HEK293T (cell line): ENCODE measurements around the gene DARS1.

Source experiments
- CTCF ChIA-PET: fragments of 350-600 bp; formaldehyde crosslinking; extraction: SDS; loops from one replicate; lab custom pipeline; 2021; ENCODE audit warnings: antibody characterized with exemption, inconsistent platforms; lab: Yijun Ruan, JAX
- POLR2A ChIA-PET: fragments of 350-600 bp; formaldehyde crosslinking; extraction: SDS; loops from one replicate; lab custom pipeline; 2020; ENCODE audit warnings: antibody characterized with exemption, inconsistent platforms; lab: Yijun Ruan, JAX
- DNase-seq: peaks from one replicate; pipeline ENCODE4 v3.0.0; 2012; ENCODE audit warnings: mixed read lengths; ENCODE audit errors: extremely low spot score
- ARNT ChIP-seq: fragments of 450-650 bp; IDR thresholded peaks from 2 replicates; pipeline ENCODE4 v1.6.1; 2017; ENCODE audit warnings: mild to moderate bottlenecking
- BHLHE40 ChIP-seq: fragments of 450-650 bp; IDR thresholded peaks from 2 replicates; pipeline ENCODE4 v1.6.1; 2016; ENCODE audit warnings: mild to moderate bottlenecking, moderate library complexity, borderline replicate concordance
- CTBP1 ChIP-seq: fragments of 450-650 bp; IDR thresholded peaks from 2 replicates; pipeline ENCODE4 v1.6.1; 2016; ENCODE audit warnings: borderline replicate concordance
- ELF4 ChIP-seq: fragments of 450-650 bp; IDR thresholded peaks from 2 replicates; pipeline ENCODE4 v1.6.1; 2017; ENCODE audit warnings: antibody characterized with exemption
- FOXA1 ChIP-seq: fragments of 450-650 bp; IDR thresholded peaks from 2 replicates; pipeline ENCODE4 v1.6.1; 2016; ENCODE audit warnings: mild to moderate bottlenecking
- FOXK2 ChIP-seq: fragments of 450-650 bp; IDR thresholded peaks from 2 replicates; pipeline ENCODE4 v1.6.1; 2016; ENCODE audit warnings: mild to moderate bottlenecking
- FOXM1 ChIP-seq: fragments of 450-650 bp; IDR thresholded peaks from 2 replicates; pipeline ENCODE4 v1.6.1; 2017; ENCODE audit warnings: mild to moderate bottlenecking, borderline replicate concordance
- HDGF ChIP-seq: fragments of 450-650 bp; IDR thresholded peaks from 2 replicates; pipeline ENCODE4 v1.6.1; 2017; ENCODE audit warnings: antibody characterized with exemption, borderline replicate concordance
- L3MBTL2 ChIP-seq: fragments of 450-650 bp; conservative IDR thresholded peaks from 2 replicates; pipeline ENCODE4 v1.6.1; 2016; ENCODE audit warnings: mild to moderate bottlenecking
- LEF1 ChIP-seq: fragments of 450-650 bp; IDR thresholded peaks from 2 replicates; pipeline ENCODE4 v1.6.1; 2017; ENCODE audit warnings: mild to moderate bottlenecking, borderline replicate concordance
- NFRKB ChIP-seq: fragments of 450-650 bp; IDR thresholded peaks from 2 replicates; pipeline ENCODE4 v1.6.1; 2016; ENCODE audit warnings: mild to moderate bottlenecking, moderate library complexity
- SP1 ChIP-seq: fragments of 450-650 bp; IDR thresholded peaks from 2 replicates; pipeline ENCODE4 v1.6.1; 2017
- SUZ12 ChIP-seq: fragments of 450-650 bp; IDR thresholded peaks from 2 replicates; pipeline ENCODE4 v1.6.1; 2016; ENCODE audit warnings: mild to moderate bottlenecking
- TARDBP ChIP-seq: fragments of 450-650 bp; IDR thresholded peaks from 2 replicates; pipeline ENCODE4 v1.6.1; 2016
- ZNF384 ChIP-seq: fragments of 450-650 bp; IDR thresholded peaks from 2 replicates; pipeline ENCODE4 v1.6.1; 2016
- TF ChIP-seq, protein P1 (sequence below): fragments of 450-650 bp; IDR thresholded peaks from 2 replicates; pipeline ENCODE4 v1.6.1; 2016

The DARS1 gene

DNA sequence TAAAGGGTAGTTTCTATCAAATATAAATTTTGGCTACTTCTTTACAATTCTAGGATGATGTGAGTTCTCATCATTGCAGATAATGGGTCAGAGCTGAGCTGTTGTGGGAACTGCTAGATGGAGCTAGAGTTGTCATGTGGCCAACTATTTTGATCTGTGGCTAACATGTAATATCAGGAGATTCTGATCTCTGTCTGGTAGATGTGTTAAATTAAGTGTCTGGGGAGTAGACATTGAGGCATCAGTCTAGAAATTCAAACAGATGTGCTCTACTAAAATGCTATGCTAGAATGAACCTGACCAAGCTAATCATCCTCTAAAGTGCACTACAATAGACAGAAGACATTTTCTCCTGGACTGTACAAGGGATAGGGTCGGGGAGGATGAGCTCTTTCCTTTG, 30.3 kb upstream of the DARS1 start:
- CTCF ChIA-PET: interaction anchor here (0.7 kb wide), 1 partner anchor 19 kb away, joined by 4 read pairs; no protein-coding TSS in a partner anchor

DNA sequence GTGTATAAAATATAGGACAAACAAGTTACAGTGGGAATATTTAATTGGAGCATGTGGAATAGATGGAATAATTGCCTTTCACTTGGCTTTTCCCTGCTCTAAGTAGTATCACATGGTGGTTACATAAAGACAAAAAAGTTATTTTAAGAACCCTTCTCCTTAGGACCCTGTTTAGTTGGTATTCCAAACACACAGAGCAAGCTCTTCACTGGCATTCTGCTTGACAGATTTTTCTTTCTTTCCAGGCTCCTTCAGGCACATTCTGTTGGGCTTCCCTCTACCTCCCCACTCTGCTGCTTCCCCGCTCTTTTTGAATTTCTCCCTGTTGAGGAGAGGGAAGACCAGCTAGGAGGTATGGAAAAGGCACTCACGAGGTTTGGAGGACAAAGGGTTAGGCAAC, 29.0 kb upstream of the DARS1 start:
- TF ChIP-seq ELF4 (no peak), L3MBTL2 (no peak), SP1 (no peak), CTBP1 (no peak)
- DNase-seq: no peak
- CTCF ChIA-PET: no interaction called here
- POLR2A ChIA-PET: no interaction called here

More for the DNA sequence above, 30.3 kb upstream of the DARS1 start:
- no peak for DNase-seq
- POLR2A ChIA-PET: no interaction called here
- no peak for TF ChIP-seq SUZ12
- TF ChIP-seq FOXK2: no peak
- no peak for TF ChIP-seq L3MBTL2
- TF ChIP-seq LEF1: no peak
- no peak for TF ChIP-seq ELF4
- TF ChIP-seq TARDBP: no peak
- no peak for TF ChIP-seq HDGF
- TF ChIP-seq FOXM1: no peak
- no peak for TF ChIP-seq CTBP1
- TF ChIP-seq NFRKB: no peak
- TF ChIP-seq FOXA1: no peak
- TF ChIP-seq ZNF384: no peak
- TF ChIP-seq SP1: no peak
- TF ChIP-seq, protein P1, sequence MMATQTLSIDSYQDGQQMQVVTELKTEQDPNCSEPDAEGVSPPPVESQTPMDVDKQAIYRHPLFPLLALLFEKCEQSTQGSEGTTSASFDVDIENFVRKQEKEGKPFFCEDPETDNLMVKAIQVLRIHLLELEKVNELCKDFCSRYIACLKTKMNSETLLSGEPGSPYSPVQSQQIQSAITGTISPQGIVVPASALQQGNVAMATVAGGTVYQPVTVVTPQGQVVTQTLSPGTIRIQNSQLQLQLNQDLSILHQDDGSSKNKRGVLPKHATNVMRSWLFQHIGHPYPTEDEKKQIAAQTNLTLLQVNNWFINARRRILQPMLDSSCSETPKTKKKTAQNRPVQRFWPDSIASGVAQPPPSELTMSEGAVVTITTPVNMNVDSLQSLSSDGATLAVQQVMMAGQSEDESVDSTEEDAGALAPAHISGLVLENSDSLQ: no peak

GRCh38 chr2:136013955-136014354, 28.5 kb upstream of the DARS1 start:
- CTCF ChIA-PET: no interaction called here
- DNase-seq: no peak
- TF ChIP-seq L3MBTL2: no peak
- no peak for TF ChIP-seq LEF1
- no peak for TF ChIP-seq ELF4
- TF ChIP-seq BHLHE40: no peak
- no peak for TF ChIP-seq FOXK2
- no peak for TF ChIP-seq ARNT
- TF ChIP-seq ZNF384: no peak
- no peak for TF ChIP-seq HDGF
- no peak for TF ChIP-seq NFRKB
- TF ChIP-seq FOXA1: no peak
- no peak for TF ChIP-seq TARDBP
- POLR2A ChIA-PET: no interaction called here

DNA sequence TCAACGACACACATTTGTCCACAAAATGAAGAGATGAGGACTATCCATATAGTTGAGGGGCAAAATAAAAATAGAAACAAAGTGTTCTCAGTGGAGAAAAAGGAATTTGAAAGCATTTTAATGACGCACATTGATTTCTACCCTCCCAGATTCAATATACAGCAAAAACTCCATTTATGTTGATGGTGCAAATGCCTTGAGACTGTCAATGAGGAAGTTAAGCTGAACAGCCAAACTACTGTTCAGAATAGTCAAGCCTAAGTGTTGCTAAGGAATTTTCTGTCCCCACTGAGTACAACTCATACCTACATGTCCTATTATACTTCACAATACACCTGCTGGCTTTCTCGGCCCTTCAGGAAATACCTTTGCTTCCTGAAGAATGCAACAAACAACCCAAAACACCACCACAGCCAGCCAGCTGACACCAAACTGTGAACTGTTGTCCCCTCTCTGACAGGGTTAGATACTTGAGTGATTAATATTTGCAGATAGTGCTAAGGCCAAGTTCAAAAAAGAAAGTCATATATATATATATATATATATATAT, 27.8 kb upstream of the DARS1 start:
- no peak for DNase-seq
- POLR2A ChIA-PET: no interaction called here
- TF ChIP-seq ELF4 (no peak), ZNF384 (no peak), L3MBTL2 (no peak), FOXA1 (no peak), CTBP1 (no peak), TARDBP (no peak), NFRKB (no peak)
- CTCF ChIA-PET: no interaction called here

DNA sequence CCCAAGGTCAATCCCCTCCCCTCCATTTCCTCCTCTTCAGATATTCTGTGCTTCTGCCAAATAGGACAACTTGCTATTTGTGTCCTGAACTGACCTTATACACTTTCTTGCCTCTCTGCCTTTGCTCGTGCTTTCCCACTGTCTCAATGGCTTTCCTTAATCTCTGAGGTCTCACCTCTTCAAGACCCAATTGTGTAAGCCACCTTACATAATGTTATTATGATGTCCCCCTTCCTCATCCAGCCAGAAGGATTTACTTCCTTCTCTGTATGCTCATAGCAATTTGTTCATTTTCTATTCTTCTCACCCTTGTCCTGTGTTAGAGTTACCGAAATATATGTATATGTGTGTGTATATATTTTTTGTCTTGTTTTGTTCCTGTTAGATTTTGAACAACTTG, 26.9 kb upstream of the DARS1 start:
- CTCF ChIA-PET: no interaction called here
- POLR2A ChIA-PET: no interaction called here
- no peak for DNase-seq
- TF ChIP-seq LEF1 (no peak), ZNF384 (no peak), NFRKB (no peak), SUZ12 (no peak), CTBP1 (no peak), ARNT (no peak), FOXK2 (no peak), HDGF (no peak)

- TF ChIP-seq SP1 (no peak), NFRKB (no peak), L3MBTL2 (no peak), FOXM1 (no peak), FOXA1 (no peak), ZNF384 (no peak), BHLHE40 (no peak), ELF4 (no peak), LEF1 (no peak), HDGF (no peak), CTBP1 (no peak), FOXK2 (no peak), TARDBP (no peak), ARNT (no peak), SUZ12 (no peak)
- TF ChIP-seq, protein P1: no peak
- ChIA-PET POLR2A (no interaction called here), CTCF (no interaction called here)
- no peak for DNase-seq
Observed at GRCh38 chr2:136010126-136010525, 24.7 kb upstream of the DARS1 start.

DNA sequence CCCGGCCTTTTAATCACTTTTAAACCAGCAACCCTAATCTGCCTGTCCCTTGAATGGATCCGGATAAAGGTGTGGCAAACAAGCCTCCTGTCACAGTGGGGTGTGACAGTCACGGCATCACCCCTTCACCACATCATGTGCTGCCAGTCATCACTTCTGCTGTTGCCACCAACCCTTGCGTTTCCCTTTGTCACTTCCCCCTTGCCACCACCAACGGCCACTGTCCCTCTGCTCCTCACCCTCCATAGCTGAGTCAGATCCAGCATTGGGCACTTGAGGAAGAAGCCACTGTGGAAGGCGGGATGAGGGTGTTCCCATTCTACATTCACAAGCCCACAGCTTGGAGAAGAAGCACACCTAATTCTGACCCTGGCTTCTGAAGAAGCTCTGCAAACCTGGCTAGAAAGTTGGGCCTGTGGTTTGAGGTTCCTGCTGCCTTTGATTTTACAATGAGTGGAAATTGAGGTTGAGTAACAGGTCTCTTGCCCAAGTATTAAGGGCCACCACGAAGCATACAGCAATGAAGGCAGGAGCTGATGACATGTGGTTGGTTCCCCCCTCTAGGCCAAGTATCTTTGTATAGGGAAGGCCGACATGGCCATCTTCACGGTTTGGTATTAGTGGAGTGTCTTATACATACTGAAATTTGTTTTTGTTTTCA, 22.9 kb upstream of the DARS1 start:
- CTCF ChIA-PET: no interaction called here
- TF ChIP-seq FOXM1 (no peak), CTBP1 (no peak), ARNT (no peak), HDGF (no peak), ELF4 (no peak), FOXK2 (no peak), LEF1 (no peak), TARDBP (no peak), L3MBTL2 (no peak), SUZ12 (no peak), ZNF384 (no peak), SP1 (no peak), FOXA1 (no peak), BHLHE40 (no peak), NFRKB (no peak)
- TF ChIP-seq, protein P1: no peak
- POLR2A ChIA-PET: no interaction called here
- DNase-seq: no peak
